A549 (cell line): Measurements from ENCODE around the gene PRSS23. TPM values are rescaled to one million over a fixed set of nuclear protein-coding genes. Genes with fewer than 3 reads are reported as not detected.

ENCODE experiments used
- ATAC-seq, 2 experiments: fragments of 200-7000 bp in 1 of 2; fragments of >200 bp in 1 of 2; cut with Nextera tagmentation in 1 of 2; cut with Tn5 transposase in 1 of 2; 3 replicates each; pipeline versions ENCODE4 v1.8.0 to v1.9.1; 2018 to 2020; ENCODE audit warnings: mild to moderate bottlenecking in 1 of 2, moderate library complexity in 1 of 2
- CTCF ChIA-PET: fragments of 300-600 bp; sonication (Branson Sonifier 250); formaldehyde crosslinking; extraction: SDS; loops from one replicate; lab custom pipeline; 2021; ENCODE audit warnings: antibody characterized with exemption, inconsistent platforms; lab: Yijun Ruan, JAX
- POLR2A ChIA-PET: fragments of 350-600 bp; formaldehyde crosslinking; extraction: SDS; loops from one replicate; lab custom pipeline; 2021; ENCODE audit warnings: antibody characterized with exemption, inconsistent platforms; lab: Yijun Ruan, JAX
- DNase-seq, 2 experiments: peaks; one replicate each; pipeline versions ENCODE4 v3.0.0 to v3.0.0-alpha.2; 2011 to 2016; ENCODE audit warnings: low read depth in 1 of 2, low spot score in 1 of 2
- FAIRE-seq: peaks from 2 replicates; lab custom pipeline; 2011; peaks lifted over from hg19 to GRCh38; lab: Jason Lieb, UNC
- H3K27ac ChIP-seq, 2 experiments: fragments of >200 bp; sonication (Bioruptor Twin); formaldehyde crosslinking; 3 replicates each; pipeline ENCODE4 v1.5.1; 2016 to 2017
- H3K4me1 ChIP-seq: fragments of >200 bp; sonication (Bioruptor Twin); formaldehyde crosslinking; 3 replicates; pipeline ENCODE4 v1.6.1; 2016
- H3K4me2 ChIP-seq: fragments of >200 bp; sonication (Bioruptor Twin); formaldehyde crosslinking; 3 replicates; pipeline ENCODE4 v1.6.1; 2016
- H3K4me3 ChIP-seq: fragments of >200 bp; sonication (Bioruptor Twin); formaldehyde crosslinking; 3 replicates; pipeline ENCODE4 v1.5.1; 2016
- H3K9me3 ChIP-seq: fragments of >200 bp; sonication (Bioruptor Twin); formaldehyde crosslinking; 3 replicates; pipeline ENCODE4 v1.6.1; 2016
- BHLHE40 ChIP-seq: IDR thresholded peaks from 2 replicates; pipeline ENCODE4 v1.6.1; 2012; ENCODE audit warnings: low read depth, low read length, inconsistent platforms
- CHD2 ChIP-seq: fragments of 150-350 bp; IDR thresholded peaks from 2 replicates; pipeline ENCODE4 v1.6.1; 2014; ENCODE audit warnings: low read length; ENCODE audit not compliant: partially characterized antibody
- EHF ChIP-seq: fragments of 250-450 bp; sonication (Bioruptor Pico); IDR thresholded peaks from 2 replicates; pipeline ENCODE4 v1.5.0; 2020; ENCODE audit warnings: mild to moderate bottlenecking
- EHMT2 ChIP-seq: fragments of 200-600 bp; sonication (generic); IDR thresholded peaks from 2 replicates; pipeline ENCODE4 v1.6.1; 2016; ENCODE audit warnings: antibody characterized with exemption, low read depth, mild to moderate bottlenecking, moderate library complexity
- EP300 ChIP-seq, 2 experiments: fragments of >200 bp; sonication (Bioruptor Twin); formaldehyde crosslinking; IDR thresholded peaks; 2 replicates in 1 of 2; 3 replicates in 1 of 2; pipeline ENCODE4 v1.6.1; 2016 to 2017
- ESRRA ChIP-seq: fragments of 150-350 bp; IDR thresholded peaks from 2 replicates; pipeline ENCODE4 v1.6.1; 2014; ENCODE audit warnings: mild to moderate bottlenecking, low read length, borderline replicate concordance
- FOSB ChIP-seq: fragments of 250-450 bp; sonication (Bioruptor Pico); IDR thresholded peaks from 2 replicates; pipeline ENCODE4 v1.5.0; 2020; ENCODE audit warnings: mild to moderate bottlenecking, moderate library complexity
- FOSL2 ChIP-seq, 2 experiments: fragments of 450-650 bp in 1 of 2; fragments of >200 bp in 1 of 2; sonication (Bioruptor Twin) in 1 of 2; formaldehyde crosslinking; IDR thresholded peaks; 2 replicates each; pipeline versions ENCODE4 v1.5.0 to v1.6.1; 2016 to 2020; ENCODE audit warnings: mild to moderate bottlenecking in 1 of 2, moderate library complexity in 1 of 2
- HEYL ChIP-seq: fragments of 250-450 bp; sonication (Bioruptor Pico); IDR thresholded peaks from 2 replicates; pipeline ENCODE4 v1.8.0; 2021; ENCODE audit warnings: mild to moderate bottlenecking, moderate library complexity
- HOXA7 ChIP-seq: fragments of 250-450 bp; sonication (Bioruptor Pico); IDR thresholded peaks from 2 replicates; pipeline ENCODE4 v1.5.0; 2020; ENCODE audit warnings: mild to moderate bottlenecking, moderate library complexity
- HOXB13 ChIP-seq: fragments of 250-450 bp; sonication (Bioruptor Pico); IDR thresholded peaks from 2 replicates; pipeline ENCODE4 v1.5.0; 2020; ENCODE audit warnings: low read depth, mild to moderate bottlenecking, moderate library complexity
- KDM1A ChIP-seq: fragments of 200-600 bp; sonication (generic); IDR thresholded peaks from 2 replicates; pipeline ENCODE4 v1.6.1; 2016; ENCODE audit warnings: low read depth, mild to moderate bottlenecking
- KDM5A ChIP-seq: fragments of 200-600 bp; sonication (generic); IDR thresholded peaks from 2 replicates; pipeline ENCODE4 v1.6.1; 2016; ENCODE audit warnings: antibody characterized with exemption, mild to moderate bottlenecking
- MAFK ChIP-seq: fragments of 450-650 bp; IDR thresholded peaks from 2 replicates; pipeline ENCODE4 v1.6.1; 2014; ENCODE audit not compliant: partially characterized antibody
- MAZ ChIP-seq: fragments of 150-350 bp; IDR thresholded peaks from 2 replicates; pipeline ENCODE4 v1.6.1; 2014; ENCODE audit warnings: antibody characterized with exemption, low read depth, low read length, borderline replicate concordance
- MYC ChIP-seq: IDR thresholded peaks from 2 replicates; pipeline ENCODE4 v1.6.1; 2012; ENCODE audit warnings: mild to moderate bottlenecking, inconsistent platforms, low read length, improper control_type of control experiment, borderline replicate concordance
- NPAS2 ChIP-seq: fragments of 250-450 bp; sonication (Bioruptor Pico); IDR thresholded peaks from 2 replicates; pipeline ENCODE4 v1.8.0; 2022; ENCODE audit warnings: mild to moderate bottlenecking, moderate library complexity, borderline replicate concordance
- PHF8 ChIP-seq: fragments of 200-600 bp; sonication (generic); IDR thresholded peaks from 2 replicates; pipeline ENCODE4 v1.6.1; 2016; ENCODE audit warnings: low read depth, mild to moderate bottlenecking, antibody characterized with exemption, moderate library complexity, borderline replicate concordance
- POLR2A ChIP-seq: IDR thresholded peaks from 2 replicates; pipeline ENCODE4 v1.6.1; 2012; ENCODE audit warnings: mild to moderate bottlenecking, low read length
- RAD21 ChIP-seq, 2 experiments: fragments of >200 bp in 1 of 2; sonication (Bioruptor Twin) in 1 of 2; formaldehyde crosslinking in 1 of 2; IDR thresholded peaks in 1 of 2; conservative IDR thresholded peaks in 1 of 2; 2 replicates in 1 of 2; 3 replicates in 1 of 2; pipeline ENCODE4 v1.6.1; 2012 to 2018; ENCODE audit warnings: inconsistent platforms in 1 of 2
- RCOR1 ChIP-seq: fragments of 150-350 bp; IDR thresholded peaks from 2 replicates; pipeline ENCODE4 v1.6.1; 2014; ENCODE audit warnings: antibody characterized with exemption, low read length, low read depth
- RFX5 ChIP-seq: fragments of 450-650 bp; IDR thresholded peaks from 2 replicates; pipeline ENCODE4 v1.7.1; 2014; ENCODE audit warnings: antibody characterized with exemption, mild to moderate bottlenecking, moderate library complexity
- SMC3 ChIP-seq: fragments of >200 bp; sonication (Bioruptor Twin); formaldehyde crosslinking; IDR thresholded peaks from 3 replicates; pipeline ENCODE4 v1.6.1; 2018; ENCODE audit warnings: inconsistent platforms
- TFCP2L1 ChIP-seq: fragments of 250-450 bp; sonication (Bioruptor Pico); IDR thresholded peaks from 2 replicates; pipeline ENCODE4 v1.5.0; 2021; ENCODE audit warnings: mild to moderate bottlenecking
- TP53 ChIP-seq: fragments of 250-450 bp; sonication (Bioruptor Pico); IDR thresholded peaks from 2 replicates; pipeline ENCODE4 v1.5.0; 2021; ENCODE audit warnings: mild to moderate bottlenecking, moderate library complexity
- ZC3H11A ChIP-seq: fragments of 450-650 bp; IDR thresholded peaks from 2 replicates; pipeline ENCODE4 v1.6.1; 2014; ENCODE audit warnings: antibody characterized with exemption, mild to moderate bottlenecking
- ZNF302 ChIP-seq: fragments of 250-450 bp; sonication (Bioruptor Pico); IDR thresholded peaks from 2 replicates; pipeline ENCODE4 v1.9.0; 2021; ENCODE audit warnings: inconsistent platforms, mild to moderate bottlenecking, moderate library complexity
- ZSCAN20 ChIP-seq: fragments of 250-450 bp; sonication (Bioruptor Pico); IDR thresholded peaks from 2 replicates; pipeline ENCODE4 v1.8.0; 2022; ENCODE audit warnings: mild to moderate bottlenecking, moderate library complexity
- WGBS: methylation state at CpG from one replicate; pipeline ENCODE4 v1.1.6; 2017; ENCODE audit errors: missing lambda C conversion rate; 5-methylcytosine and 5-hydroxymethylcytosine counted together
- polyA minus RNA-seq: library from RNA; depleted of rRNA, polyadenylated mRNA; stranded (reverse); fragments of >200 nt; gene quantifications from 2 replicates; pipeline ENCODE4 v1.2.3, GENCODE V29; 2011; rRNA and poly(A)+ RNA removed
- polyA plus RNA-seq, 4 experiments: library from polyadenylated mRNA; depleted of rRNA in 3 of 4; stranded (reverse); fragments of >200 nt; fragmentation: RNase III in 1 of 4; extraction: RNeasy Plus Mini Kit Qiagen cat#74134 plus additional on column Dnase treatment in 1 of 4; gene quantifications; 2 replicates in 3 of 4; 3 replicates in 1 of 4; pipeline ENCODE4 v1.2.3, GENCODE V29; 2011 to 2017
- TF ChIP-seq, protein P1 (sequence below): fragments of 250-450 bp; sonication (Bioruptor Pico); IDR thresholded peaks from 2 replicates; pipeline ENCODE4 v1.5.0; 2021; ENCODE audit warnings: mild to moderate bottlenecking, moderate library complexity, borderline replicate concordance
- TF ChIP-seq, protein P2 (sequence below): IDR thresholded peaks from 2 replicates; pipeline ENCODE4 v1.6.1; 2012
- TF ChIP-seq, protein P3 (sequence below): fragments of 250-450 bp; sonication (Bioruptor Pico); IDR thresholded peaks from 2 replicates; pipeline ENCODE4 v1.5.0; 2020; ENCODE audit warnings: low read depth, mild to moderate bottlenecking, moderate library complexity
- TF ChIP-seq, protein P4 (sequence below): fragments of >200 bp; sonication (Bioruptor Twin); formaldehyde crosslinking; IDR thresholded peaks from 3 replicates; pipeline ENCODE4 v1.6.1; 2016
- TF ChIP-seq, protein P5 (sequence below): IDR thresholded peaks from 2 replicates; pipeline ENCODE4 v1.6.1; 2012

Gene PRSS23, protein sequence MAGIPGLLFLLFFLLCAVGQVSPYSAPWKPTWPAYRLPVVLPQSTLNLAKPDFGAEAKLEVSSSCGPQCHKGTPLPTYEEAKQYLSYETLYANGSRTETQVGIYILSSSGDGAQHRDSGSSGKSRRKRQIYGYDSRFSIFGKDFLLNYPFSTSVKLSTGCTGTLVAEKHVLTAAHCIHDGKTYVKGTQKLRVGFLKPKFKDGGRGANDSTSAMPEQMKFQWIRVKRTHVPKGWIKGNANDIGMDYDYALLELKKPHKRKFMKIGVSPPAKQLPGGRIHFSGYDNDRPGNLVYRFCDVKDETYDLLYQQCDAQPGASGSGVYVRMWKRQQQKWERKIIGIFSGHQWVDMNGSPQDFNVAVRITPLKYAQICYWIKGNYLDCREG
- polyA plus RNA-seq (2011; rRNA removed) (240 and 282 TPM in 2 replicates), polyA plus RNA-seq (2017; fragmentation: RNase III; extraction: RNeasy Plus Mini Kit Qiagen cat#74134 plus additional on column Dnase treatment) (199 to 247 TPM (median 217 TPM) in 3 replicates), polyA minus RNA-seq (340 and 362 TPM in 2 replicates)
- polyA plus RNA-seq (2012; cell fraction: cytosol; rRNA removed): 114 and 212 TPM in 2 replicates
- polyA plus RNA-seq (2012; cell fraction: nucleus; rRNA removed): 111 and 129 TPM in 2 replicates

DNA sequence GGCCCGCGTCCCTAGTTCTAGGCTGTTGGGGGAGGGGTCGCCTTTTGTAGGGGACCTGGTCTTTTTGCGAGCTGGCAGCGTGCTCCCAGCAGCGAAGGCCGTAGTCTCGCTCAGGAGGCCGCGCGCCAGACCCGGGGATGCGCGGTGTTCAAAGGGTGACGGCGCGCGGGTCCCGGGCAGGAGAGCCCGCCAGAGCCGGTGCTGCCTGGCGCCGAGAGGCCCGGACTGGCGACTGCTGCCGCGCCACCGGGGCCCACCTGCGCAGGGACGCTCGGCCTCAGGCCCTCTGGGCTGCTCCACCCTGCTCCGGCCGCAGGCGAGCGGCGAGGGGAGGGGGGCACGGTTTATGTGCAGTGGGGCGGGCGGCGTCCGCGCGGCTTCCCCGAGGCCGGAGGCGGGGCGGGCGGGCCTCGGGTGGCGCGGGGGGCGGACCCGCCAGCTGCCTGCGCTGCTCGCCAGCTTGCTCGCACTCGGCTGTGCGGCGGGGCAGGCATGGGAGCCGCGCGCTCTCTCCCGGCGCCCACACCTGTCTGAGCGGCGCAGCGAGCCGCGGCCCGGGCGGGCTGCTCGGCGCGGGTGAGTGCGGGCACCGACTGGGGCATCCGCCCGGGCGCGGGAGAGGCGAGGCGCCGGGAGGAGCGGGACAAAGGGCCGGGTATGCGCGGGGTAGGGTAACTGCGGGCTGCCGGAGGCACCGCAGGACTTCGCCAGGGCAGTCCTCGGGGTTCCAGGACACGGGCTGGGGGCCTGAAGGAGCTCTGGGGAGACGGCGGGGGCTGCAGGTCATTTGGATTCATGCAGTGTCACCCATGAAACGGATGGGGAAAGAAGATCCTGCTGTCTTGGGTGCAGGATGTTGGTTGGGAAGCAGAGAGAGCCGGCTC is at the start of gene PRSS23:
Gene PRSS23, plus strand, starts transcription at position 467 of the 884 bp plus-strand sequence. CDS start 7,102 bp downstream, outside the sequence.
- no peak for FAIRE-seq
- Histone ChIP-seq H3K4me3 (peak within 1 kb of the TSS; percentile 85), H3K27ac (peak within 1 kb of the TSS; percentile 93 to 96), H3K9me3 (no peaks in the 10 kb centered on the region), H3K4me1 (peaks cover 64% of the 10 kb centered on the region), H3K4me2 (peak within 1 kb of the TSS; percentile 88)
- WGBS: 0% methylated on average over 8 of the region's 97 CpGs
- ATAC-seq: peak; percentile 76 to 83
- peak; percentile 70 to 79 for DNase-seq
- ChIA-PET POLR2A (interaction anchor here (0.6 to 5.4 kb wide), 21 partner anchors 10 to 341 kb away, joined by 3 to 36 read pairs (median 8); partner anchors contain the start of gene ME3), CTCF (interaction anchor here (0.9 to 7.4 kb wide), 21 partner anchors 9 to 345 kb away, joined by 3 to 44 read pairs (median 5); partner anchors contain the start of gene ME3)
- TF ChIP-seq RFX5 (no peak), BHLHE40 (no peak), TP53 (CRISPR knock-in tag) (no peak), MAZ (no peak), ZNF302 (CRISPR knock-in tag) (no peak), SMC3 (peak; percentile 49; the same call in 2 of the 3 replicates), NPAS2 (CRISPR knock-in tag) (no peak), HEYL (peak; percentile 23; the same call in 1 of the 2 replicates), FOSL2 (IDR thresholded peaks at IDR 0.05) (no peak), FOSL2 (CRISPR knock-in tag; IDR thresholded peaks at IDR 0.05) (no peak), KDM1A (no peak), MYC (no peak), EHF (CRISPR knock-in tag) (no peak), CHD2 (no peak), EP300 (IDR thresholded peaks at IDR 0.05) (no peak), HOXA7 (no peak), RCOR1 (no peak), ZC3H11A (no peak), POLR2A (peak; percentile 82), MAFK (no peak), ZSCAN20 (CRISPR knock-in tag) (no peak), HOXB13 (CRISPR knock-in tag) (0 out of 2 replicates have a peak, but pooled peaks have one; percentile 26), KDM5A (no peak), PHF8 (peak; percentile 49; the same call in 1 of the 2 replicates), TFCP2L1 (no peak), EHMT2 (no peak), FOSB (CRISPR knock-in tag) (no peak), ESRRA (no peak), RAD21 (conservative IDR thresholded peaks at IDR 0.05 in 1 of 2, IDR thresholded peaks at IDR 0.05 in 1 of 2) (peak in 1 of 2 experiments; percentile 40; a peak in 2 of 5 replicates)
- TF ChIP-seq, protein P1, sequence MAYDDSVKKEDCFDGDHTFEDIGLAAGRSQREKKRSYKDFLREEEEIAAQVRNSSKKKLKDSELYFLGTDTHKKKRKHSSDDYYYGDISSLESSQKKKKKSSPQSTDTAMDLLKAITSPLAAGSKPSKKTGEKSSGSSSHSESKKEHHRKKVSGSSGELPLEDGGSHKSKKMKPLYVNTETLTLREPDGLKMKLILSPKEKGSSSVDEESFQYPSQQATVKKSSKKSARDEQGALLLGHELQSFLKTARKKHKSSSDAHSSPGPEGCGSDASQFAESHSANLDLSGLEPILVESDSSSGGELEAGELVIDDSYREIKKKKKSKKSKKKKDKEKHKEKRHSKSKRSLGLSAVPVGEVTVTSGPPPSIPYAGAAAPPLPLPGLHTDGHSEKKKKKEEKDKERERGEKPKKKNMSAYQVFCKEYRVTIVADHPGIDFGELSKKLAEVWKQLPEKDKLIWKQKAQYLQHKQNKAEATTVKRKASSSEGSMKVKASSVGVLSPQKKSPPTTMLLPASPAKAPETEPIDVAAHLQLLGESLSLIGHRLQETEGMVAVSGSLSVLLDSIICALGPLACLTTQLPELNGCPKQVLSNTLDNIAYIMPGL (CRISPR knock-in tag): no peak
- TF ChIP-seq, protein P2, sequence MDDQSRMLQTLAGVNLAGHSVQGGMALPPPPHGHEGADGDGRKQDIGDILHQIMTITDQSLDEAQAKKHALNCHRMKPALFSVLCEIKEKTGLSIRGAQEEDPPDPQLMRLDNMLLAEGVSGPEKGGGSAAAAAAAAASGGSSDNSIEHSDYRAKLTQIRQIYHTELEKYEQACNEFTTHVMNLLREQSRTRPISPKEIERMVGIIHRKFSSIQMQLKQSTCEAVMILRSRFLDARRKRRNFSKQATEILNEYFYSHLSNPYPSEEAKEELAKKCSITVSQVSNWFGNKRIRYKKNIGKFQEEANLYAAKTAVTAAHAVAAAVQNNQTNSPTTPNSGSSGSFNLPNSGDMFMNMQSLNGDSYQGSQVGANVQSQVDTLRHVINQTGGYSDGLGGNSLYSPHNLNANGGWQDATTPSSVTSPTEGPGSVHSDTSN: no peak
- TF ChIP-seq, protein P3, sequence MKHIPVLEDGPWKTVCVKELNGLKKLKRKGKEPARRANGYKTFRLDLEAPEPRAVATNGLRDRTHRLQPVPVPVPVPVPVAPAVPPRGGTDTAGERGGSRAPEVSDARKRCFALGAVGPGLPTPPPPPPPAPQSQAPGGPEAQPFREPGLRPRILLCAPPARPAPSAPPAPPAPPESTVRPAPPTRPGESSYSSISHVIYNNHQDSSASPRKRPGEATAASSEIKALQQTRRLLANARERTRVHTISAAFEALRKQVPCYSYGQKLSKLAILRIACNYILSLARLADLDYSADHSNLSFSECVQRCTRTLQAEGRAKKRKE (CRISPR knock-in tag): no peak
- TF ChIP-seq, protein P4, sequence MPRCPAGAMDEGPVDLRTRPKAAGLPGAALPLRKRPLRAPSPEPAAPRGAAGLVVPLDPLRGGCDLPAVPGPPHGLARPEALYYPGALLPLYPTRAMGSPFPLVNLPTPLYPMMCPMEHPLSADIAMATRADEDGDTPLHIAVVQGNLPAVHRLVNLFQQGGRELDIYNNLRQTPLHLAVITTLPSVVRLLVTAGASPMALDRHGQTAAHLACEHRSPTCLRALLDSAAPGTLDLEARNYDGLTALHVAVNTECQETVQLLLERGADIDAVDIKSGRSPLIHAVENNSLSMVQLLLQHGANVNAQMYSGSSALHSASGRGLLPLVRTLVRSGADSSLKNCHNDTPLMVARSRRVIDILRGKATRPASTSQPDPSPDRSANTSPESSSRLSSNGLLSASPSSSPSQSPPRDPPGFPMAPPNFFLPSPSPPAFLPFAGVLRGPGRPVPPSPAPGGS: peak; percentile 76
- TF ChIP-seq, protein P5, sequence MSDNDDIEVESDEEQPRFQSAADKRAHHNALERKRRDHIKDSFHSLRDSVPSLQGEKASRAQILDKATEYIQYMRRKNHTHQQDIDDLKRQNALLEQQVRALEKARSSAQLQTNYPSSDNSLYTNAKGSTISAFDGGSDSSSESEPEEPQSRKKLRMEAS: peak; percentile 77
